GM21529 (cell line): ENCODE results near the gene TCEAL8.

Experiments
- ATAC-seq: cut with Tn5 transposase; IDR thresholded peaks from one replicate; pipeline ENCODE4 v1.9.1; 2021; ENCODE audit not compliant: unreplicated experiment

TCEAL8 gene

GRCh38 chrX:103215425-103215991, 39.4 kb downstream of the TCEAL8 start:
- ATAC-seq: no peak

GRCh38 chrX:103214870-103215424, 40.0 kb downstream of the TCEAL8 start, which contains the start of gene BEX4:
BEX4 (plus strand) TSS chrX:103215108; CDS start chrX:103216154, 1,046 bp downstream.
- ATAC-seq: peak; percentile 91

- ATAC-seq: no peak
These were observed 42.1 kb downstream of the TCEAL8 start for GRCh38 chrX:103212749-103213457.

DNA sequence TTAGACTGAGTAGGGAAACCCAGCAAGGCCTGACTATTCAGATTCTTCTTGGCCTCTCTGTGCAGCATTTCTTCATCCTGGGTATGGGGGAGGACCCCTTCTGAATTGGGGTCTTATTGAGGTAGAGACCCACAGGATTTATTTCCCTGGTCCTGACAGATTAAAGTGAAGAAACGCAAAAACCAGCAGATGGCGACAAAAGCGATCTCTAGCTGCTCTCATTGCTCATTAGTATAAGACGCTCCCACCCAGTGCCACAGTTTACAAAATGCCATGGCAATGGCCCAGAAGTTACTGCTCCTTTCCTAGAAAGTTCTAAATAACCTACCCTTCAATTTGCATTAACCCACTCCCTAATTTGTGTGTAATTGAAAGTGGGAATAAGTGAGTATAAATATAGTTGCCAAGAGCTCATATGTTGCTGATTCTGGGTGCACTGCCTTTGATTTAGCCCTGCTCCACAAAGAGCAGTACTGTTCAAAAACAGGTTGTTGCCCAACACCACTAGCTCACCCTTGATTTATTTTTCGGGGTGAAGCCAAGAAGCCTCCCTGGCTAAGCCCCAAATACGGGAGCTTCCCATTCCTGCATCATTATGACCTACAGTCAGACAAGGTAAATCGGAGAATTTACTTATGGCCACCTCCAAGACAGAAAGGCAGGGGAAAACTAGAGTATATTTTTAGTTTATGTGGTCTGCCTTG, 43.8 kb downstream of the TCEAL8 start:
- peak; percentile 36 for ATAC-seq

DNA sequence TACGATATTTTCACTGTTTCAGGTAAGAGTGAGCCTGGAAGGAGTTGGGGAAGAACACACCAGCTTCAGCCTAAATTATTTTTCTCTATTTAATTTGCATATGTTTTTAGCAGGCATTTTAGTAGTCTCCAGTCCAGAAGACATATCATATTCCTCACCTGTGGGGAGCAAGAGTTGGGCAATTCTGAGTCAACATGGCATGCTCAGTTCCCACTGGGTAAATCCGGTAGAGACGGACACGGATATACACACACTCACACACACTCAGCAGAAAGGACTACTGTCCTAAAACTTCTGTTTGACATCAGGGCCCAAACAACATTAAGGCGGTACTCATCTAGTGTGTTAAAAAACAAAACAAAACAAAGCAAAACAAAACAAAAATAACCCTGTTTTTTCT, 44.9 kb downstream of the TCEAL8 start:
- ATAC-seq: no peak
